ENCODE results near the gene ERH.

DNA sequence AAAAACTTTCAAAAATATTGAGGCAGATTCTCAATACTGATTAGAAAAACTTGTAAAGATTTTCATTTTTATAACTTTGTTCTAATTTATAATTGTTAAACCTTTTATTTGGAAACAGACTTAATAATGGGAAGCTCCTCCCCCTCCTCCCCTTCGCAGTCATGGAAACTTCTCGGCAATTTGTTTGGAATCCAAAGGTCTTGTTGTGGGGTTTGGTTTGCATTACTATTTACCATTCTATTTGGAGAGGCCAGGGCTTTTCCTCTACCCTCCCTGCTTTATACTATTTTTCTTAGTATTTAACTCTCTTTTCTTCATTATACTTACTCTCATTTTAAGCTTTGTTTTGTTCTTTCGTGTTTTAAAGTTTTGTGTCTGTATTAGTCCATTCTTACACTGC, 6.4 kb upstream of the ERH start:
- TF ChIP-seq, protein P1, sequence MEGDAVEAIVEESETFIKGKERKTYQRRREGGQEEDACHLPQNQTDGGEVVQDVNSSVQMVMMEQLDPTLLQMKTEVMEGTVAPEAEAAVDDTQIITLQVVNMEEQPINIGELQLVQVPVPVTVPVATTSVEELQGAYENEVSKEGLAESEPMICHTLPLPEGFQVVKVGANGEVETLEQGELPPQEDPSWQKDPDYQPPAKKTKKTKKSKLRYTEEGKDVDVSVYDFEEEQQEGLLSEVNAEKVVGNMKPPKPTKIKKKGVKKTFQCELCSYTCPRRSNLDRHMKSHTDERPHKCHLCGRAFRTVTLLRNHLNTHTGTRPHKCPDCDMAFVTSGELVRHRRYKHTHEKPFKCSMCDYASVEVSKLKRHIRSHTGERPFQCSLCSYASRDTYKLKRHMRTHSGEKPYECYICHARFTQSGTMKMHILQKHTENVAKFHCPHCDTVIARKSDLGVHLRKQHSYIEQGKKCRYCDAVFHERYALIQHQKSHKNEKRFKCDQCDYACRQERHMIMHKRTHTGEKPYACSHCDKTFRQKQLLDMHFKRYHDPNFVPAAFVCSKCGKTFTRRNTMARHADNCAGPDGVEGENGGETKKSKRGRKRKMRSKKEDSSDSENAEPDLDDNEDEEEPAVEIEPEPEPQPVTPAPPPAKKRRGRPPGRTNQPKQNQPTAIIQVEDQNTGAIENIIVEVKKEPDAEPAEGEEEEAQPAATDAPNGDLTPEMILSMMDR (conservative IDR thresholded peaks at IDR 0.05; ENCODE audit: low read length), result no peak
- no peak for TF ChIP-seq EZH2phosphoT487 (IDR thresholded peaks at IDR 0.05; ENCODE audit: borderline replicate concordance, low read depth, low read length)

All from OCI-LY7 (cell line).